GM12878 (cell line): ENCODE results near the gene USP47. TPM values are rescaled to one million over a fixed set of nuclear protein-coding genes. Genes with fewer than 3 reads are reported as not detected.

ENCODE experiments used
- ATAC-seq: fragments of 200-7000 bp; cut with Tn5 transposase; 3 replicates; pipeline ENCODE4 v1.9.1; 2020; ENCODE audit warnings: mild to moderate bottlenecking, moderate library complexity
- BruUV-seq: library from RNA; stranded (reverse); fragments of 400-500 nt; replicated peaks from 2 replicates; lab custom pipeline; 2021; lab: Mats Ljungman, UMichigan
- CTCF ChIA-PET: fragments of 300-600 bp; sonication (Branson Sonifier 250); formaldehyde crosslinking; extraction: SDS; loops from one replicate; lab custom pipeline; 2021; ENCODE audit warnings: inconsistent platforms; lab: Yijun Ruan, JAX
- POLR2A ChIA-PET: fragments of 350-600 bp; formaldehyde crosslinking; extraction: SDS; loops from one replicate; lab custom pipeline; 2021; ENCODE audit warnings: inconsistent platforms; lab: Charles Lee
- RAD21 ChIA-PET: fragments of 300-600 bp; sonication (Branson Sonifier 250); formaldehyde crosslinking; loops from one replicate; lab custom pipeline; 2023; ENCODE audit warnings: antibody characterized with exemption; ENCODE audit not compliant: unreplicated experiment; lab: Charles Lee
- SMC1A ChIA-PET: fragments of 300-600 bp; sonication (Branson Sonifier 250); formaldehyde crosslinking; loops from one replicate; lab custom pipeline; 2023; ENCODE audit not compliant: unreplicated experiment, uncharacterized antibody; lab: Charles Lee
- DNase-seq: peaks from one replicate; pipeline ENCODE4 v3.0.0-alpha.2; 2011; ENCODE audit warnings: low read depth, low spot score
- FAIRE-seq: peaks from 3 replicates; lab custom pipeline; 2011; peaks lifted over from hg19 to GRCh38; lab: Jason Lieb, UNC
- H2AFZ ChIP-seq: 2 replicates; pipeline ENCODE4 v1.6.0; 2011; ENCODE audit warnings: low read depth, low read length, control low read depth; ENCODE audit not compliant: control insufficient read depth
- H3K27ac ChIP-seq: 2 replicates; pipeline ENCODE4 v1.5.1; 2011; ENCODE audit warnings: control low read depth; ENCODE audit not compliant: control insufficient read depth, insufficient read depth
- H3K27me3 ChIP-seq, 2 experiments: replicated peaks in 1 of 2; 2 replicates each; pipeline versions ENCODE4 v1.6.0 to v1.6.1; 2011; ENCODE audit warnings: low read length in 1 of 2; ENCODE audit not compliant: control insufficient read depth in 2 of 2, insufficient read depth in 2 of 2
- H3K36me3 ChIP-seq, 2 experiments: 2 replicates each; pipeline ENCODE4 v1.5.1; 2011; ENCODE audit warnings: low read length in 1 of 2; ENCODE audit not compliant: control insufficient read depth in 2 of 2, insufficient read depth in 2 of 2
- H3K4me1 ChIP-seq: 2 replicates; pipeline ENCODE4 v1.6.1; 2011; ENCODE audit warnings: mild to moderate bottlenecking, low read length, moderate library complexity, mixed read lengths; ENCODE audit not compliant: control insufficient read depth, insufficient read depth
- H3K4me2 ChIP-seq: 2 replicates; pipeline ENCODE4 v1.6.0; 2011; ENCODE audit warnings: control low read depth; ENCODE audit not compliant: control insufficient read depth, insufficient read depth
- H3K4me3 ChIP-seq: fragments of 200-600 bp; sonication (generic); 2 replicates; pipeline ENCODE4 v1.5.1; 2016
- H3K79me2 ChIP-seq: 2 replicates; pipeline ENCODE4 v1.6.0; 2011; ENCODE audit warnings: low read length; ENCODE audit not compliant: control insufficient read depth, insufficient read depth
- H3K9ac ChIP-seq: 2 replicates; pipeline ENCODE4 v1.8.0; 2011; ENCODE audit warnings: low read length, control low read depth, mixed read lengths; ENCODE audit not compliant: control insufficient read depth, insufficient read depth
- H3K9me3 ChIP-seq: replicated peaks from 3 replicates; pipeline ENCODE4 v1.5.1; 2011; ENCODE audit warnings: mild to moderate bottlenecking, low read length; ENCODE audit not compliant: control insufficient read depth, insufficient read depth
- H4K20me1 ChIP-seq: 2 replicates; pipeline ENCODE4 v1.6.0; 2011; ENCODE audit not compliant: control insufficient read depth, insufficient read depth
- DPF2 ChIP-seq: fragments of 450-650 bp; IDR thresholded peaks from 2 replicates; pipeline ENCODE4 v1.6.1; 2017; ENCODE audit warnings: mild to moderate bottlenecking
- EGR1 ChIP-seq, 2 experiments: IDR thresholded peaks; 1 replicate in 1 of 2; 2 replicates in 1 of 2; pipeline ENCODE4 v1.6.1; 2011 to 2012; ENCODE audit warnings: low read depth in 2 of 2, low read length in 2 of 2, borderline replicate concordance in 1 of 2, mild to moderate bottlenecking in 1 of 2, moderate library complexity in 1 of 2
- EZH2 ChIP-seq: IDR thresholded peaks from 2 replicates; pipeline ENCODE4 v1.6.1; 2012; ENCODE audit warnings: low read depth, mild to moderate bottlenecking, control low read depth, inconsistent platforms, low read length, borderline replicate concordance; ENCODE audit not compliant: control insufficient read depth
- KLF5 ChIP-seq: fragments of 450-650 bp; IDR thresholded peaks from 2 replicates; pipeline ENCODE4 v1.6.1; 2014; ENCODE audit warnings: mild to moderate bottlenecking; ENCODE audit not compliant: partially characterized antibody
- NR2C2 ChIP-seq: IDR thresholded peaks from 2 replicates; pipeline ENCODE4 v1.6.1; 2011; ENCODE audit warnings: borderline replicate concordance, low read depth; ENCODE audit not compliant: control insufficient read depth, insufficient read length
- SUPT20H ChIP-seq: IDR thresholded peaks from 2 replicates; pipeline ENCODE4 v1.6.1; 2011; ENCODE audit warnings: low read depth, mild to moderate bottlenecking, low read length, moderate library complexity, borderline replicate concordance; ENCODE audit not compliant: control insufficient read depth
- TCF12 ChIP-seq: IDR thresholded peaks from 2 replicates; pipeline ENCODE4 v1.6.1; 2011; ENCODE audit warnings: low read depth, mild to moderate bottlenecking, low read length
- ZNF384 ChIP-seq: IDR thresholded peaks from 2 replicates; pipeline ENCODE4 v1.6.1; 2012; ENCODE audit warnings: low read depth, mild to moderate bottlenecking, low read length, improper control_type of control experiment, borderline replicate concordance
- WGBS: methylation state at CpG from one replicate; pipeline ENCODE4 v1.1.6; 2016; ENCODE audit warnings: low lambda C conversion rate; ENCODE audit not compliant: insufficient replicate concordance, insufficient coverage; ENCODE audit errors: missing lambda C conversion rate; 5-methylcytosine and 5-hydroxymethylcytosine counted together
- in situ Hi-C: fragments of 300-500 bp; cut with MboI; formaldehyde crosslinking; loops from 9 replicates; pipeline ENCODE4 v1.14.3; 2018; ENCODE audit warnings: mixed read lengths
- intact Hi-C: fragments of 100-400 bp; cut with micrococcal nuclease; formaldehyde crosslinking; loops from one replicate; pipeline ENCODE4 v1.14.2; 2022; ENCODE audit not compliant: unreplicated experiment
- polyA plus RNA-seq, 11 experiments: library from polyadenylated mRNA; depleted of rRNA in 4 of 11; unstranded in 6 of 11; stranded (reverse) in 5 of 11; fragments of >200 nt; fragmentation: Nextera tagmentation in 4 of 11; fragmentation: Illumina TruSeq in 1 of 11; extraction: Ambion mirVana in 4 of 11; extraction: Trizol in 1 of 11; gene quantifications; 1 replicate in 1 of 11; 2 replicates in 10 of 11; pipeline versions ENCODE4 v1.2.1 to v1.2.3, GENCODE V29; 2011 to 2016; ENCODE audit warnings: inconsistent platforms in 2 of 11, missing spikeins in 2 of 11, low read depth in 1 of 11
- total RNA-seq, 4 experiments: library from RNA; depleted of rRNA in 3 of 4; stranded (reverse); fragments of >200 nt in 3 of 4; fragmentation: Illumina TruSeq in 1 of 4; extraction: Trizol in 1 of 4; gene quantifications; 2 replicates each; pipeline versions ENCODE4 v1.2.1 to v1.2.3, GENCODE V29; 2013 to 2021

Gene USP47
- total and polyA plus RNA-seq, 10 of the 15 experiments (the other 5 are each of a cell fraction or from before 2014, with no cell fraction given) = 13.9 to 54.0 (median 31.6) TPM

DNA sequence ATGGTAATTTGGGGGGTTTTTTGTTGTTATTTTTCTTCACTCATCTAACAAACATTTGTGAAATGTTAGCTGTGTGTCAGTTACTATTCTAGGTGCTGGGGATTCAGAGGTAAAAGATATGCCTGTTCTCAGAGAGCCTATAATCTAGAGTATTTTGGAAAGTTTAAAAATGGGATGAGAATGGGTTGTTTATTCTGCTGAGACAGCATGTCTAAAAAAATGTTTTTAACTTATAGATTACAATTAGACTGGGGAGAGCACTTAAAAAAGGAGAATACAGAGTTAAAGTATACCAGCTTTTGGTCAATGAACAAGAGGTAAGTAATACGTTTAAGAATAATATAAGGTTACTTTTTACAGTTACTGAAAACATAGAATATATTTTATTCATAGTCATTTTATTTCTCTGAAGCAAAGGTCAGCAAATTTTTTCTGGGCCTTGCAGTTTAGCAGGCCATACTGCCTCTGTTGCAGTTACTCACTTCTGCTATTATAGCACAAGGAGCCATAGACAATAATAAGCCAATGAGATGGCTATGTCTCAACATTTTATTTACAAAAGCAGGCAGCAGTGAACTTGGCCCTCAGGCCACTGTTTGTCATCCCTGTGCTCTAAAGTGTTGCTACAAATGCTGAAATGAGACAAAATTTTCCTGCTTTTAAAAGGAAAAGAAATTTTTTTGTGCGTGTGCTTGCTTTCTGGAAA lies 106.6 kb downstream of the USP47 start:
- Histone ChIP-seq H3K27ac (no peak overlapping the region), H3K27me3 (no peaks in the 10 kb centered on the region), H3K4me3 (no peak overlapping the region), H3K4me2 (no peak overlapping the region), H3K4me1 (no peaks in the 10 kb centered on the region), H3K9me3 (no peaks in the 10 kb centered on the region), H3K9ac (no peak overlapping the region), H4K20me1 (no peaks in the 10 kb centered on the region), H3K36me3 (peaks cover 0 to 19% of the 10 kb centered on the region in 2 experiments; a peak in 2 of 4 replicates), H3K79me2 (no peaks in the 10 kb centered on the region), H2AFZ (no peak overlapping the region)
- in situ Hi-C loops = no loop called here
- FAIRE-seq (peak; percentile 23), ATAC-seq (no peak), DNase-seq (no peak)
- ChIA-PET RAD21 (no interaction called here), POLR2A (no interaction called here), CTCF (interaction anchor here (0.8 to 2.6 kb wide), 3 partner anchors 13 to 718 kb away, joined by 3 to 8 read pairs (median 4); no protein-coding TSS in a partner anchor), SMC1A (interaction anchor here (1.5 to 1.6 kb wide), 3 partner anchors 8 to 130 kb away, joined by 3 read pairs; no protein-coding TSS in a partner anchor)
- WGBS = 95% methylated on average over 2 of the region's 2 CpGs
- no TSS peak for BruUV-seq
- TF ChIP-seq DPF2 (no peak), EZH2 (no peak), NR2C2 (no peak), TCF12 (no peak), ZNF384 (no peak), EGR1 (IDR thresholded peaks at IDR 0.05; ENCODE audit: borderline replicate concordance in 1 of 2, low read depth in 2 of 2, low read length in 2 of 2) (no peak), KLF5 (no peak), SUPT20H (no peak)
- intact Hi-C loops = no loop called here
